GM18519 (cell line): ENCODE measurements around the gene ZNF827.

Source experiments
- ATAC-seq: cut with Tn5 transposase; IDR thresholded peaks from one replicate; pipeline ENCODE4 v1.9.1; 2021; ENCODE audit warnings: mild to moderate bottlenecking, moderate library complexity; ENCODE audit not compliant: unreplicated experiment, low FRiP score

ZNF827 gene

DNA sequence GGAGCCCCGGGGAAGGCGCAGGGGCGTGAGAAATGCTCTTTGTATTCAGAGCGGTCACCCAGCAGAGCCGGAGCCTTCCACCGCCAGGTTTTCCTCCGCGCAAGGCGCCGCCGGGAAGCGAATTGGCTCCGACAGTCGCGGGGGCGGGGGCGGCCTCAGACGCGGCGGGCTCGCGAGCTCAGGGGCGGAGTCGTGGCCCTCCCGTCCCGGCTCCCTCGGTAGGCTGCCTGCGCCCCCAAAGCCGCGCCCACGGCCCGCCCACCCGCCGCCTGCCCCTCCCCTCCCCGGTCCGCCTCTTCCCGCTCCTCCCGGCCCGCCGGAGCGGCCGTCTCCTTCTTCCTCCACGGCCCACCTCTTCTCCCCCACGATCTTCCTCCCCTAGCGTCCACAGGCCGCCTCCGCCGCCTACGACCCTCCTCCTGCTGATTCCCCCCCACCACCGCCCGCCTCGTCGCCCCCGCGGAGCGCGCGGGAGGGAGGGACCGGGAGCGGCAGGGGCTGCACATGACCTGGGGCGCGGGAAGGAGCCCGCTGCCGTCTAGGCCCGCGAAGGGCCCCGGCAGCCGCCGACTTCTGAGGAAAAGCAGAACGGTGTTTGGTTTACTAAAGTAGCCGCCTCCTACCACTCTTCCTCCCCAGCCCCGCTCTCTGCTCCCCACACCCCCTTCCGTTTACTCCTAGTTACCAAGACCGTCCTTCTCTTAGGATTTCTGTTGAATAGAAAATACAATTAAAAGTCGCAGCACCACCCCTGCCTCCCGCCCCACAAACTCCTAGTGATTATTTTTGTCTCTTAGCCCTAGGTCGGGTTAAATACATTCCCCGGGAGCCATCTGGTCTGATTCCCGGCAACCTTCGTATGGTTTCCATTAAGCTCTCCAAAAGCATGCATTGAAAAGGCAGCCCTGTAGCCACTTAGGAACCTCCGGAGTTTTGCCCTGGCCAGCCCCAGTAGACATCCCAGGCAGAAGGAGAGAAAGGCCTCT is 205.4 kb downstream of the ZNF827 start:
- peak; percentile 77 for ATAC-seq

DNA sequence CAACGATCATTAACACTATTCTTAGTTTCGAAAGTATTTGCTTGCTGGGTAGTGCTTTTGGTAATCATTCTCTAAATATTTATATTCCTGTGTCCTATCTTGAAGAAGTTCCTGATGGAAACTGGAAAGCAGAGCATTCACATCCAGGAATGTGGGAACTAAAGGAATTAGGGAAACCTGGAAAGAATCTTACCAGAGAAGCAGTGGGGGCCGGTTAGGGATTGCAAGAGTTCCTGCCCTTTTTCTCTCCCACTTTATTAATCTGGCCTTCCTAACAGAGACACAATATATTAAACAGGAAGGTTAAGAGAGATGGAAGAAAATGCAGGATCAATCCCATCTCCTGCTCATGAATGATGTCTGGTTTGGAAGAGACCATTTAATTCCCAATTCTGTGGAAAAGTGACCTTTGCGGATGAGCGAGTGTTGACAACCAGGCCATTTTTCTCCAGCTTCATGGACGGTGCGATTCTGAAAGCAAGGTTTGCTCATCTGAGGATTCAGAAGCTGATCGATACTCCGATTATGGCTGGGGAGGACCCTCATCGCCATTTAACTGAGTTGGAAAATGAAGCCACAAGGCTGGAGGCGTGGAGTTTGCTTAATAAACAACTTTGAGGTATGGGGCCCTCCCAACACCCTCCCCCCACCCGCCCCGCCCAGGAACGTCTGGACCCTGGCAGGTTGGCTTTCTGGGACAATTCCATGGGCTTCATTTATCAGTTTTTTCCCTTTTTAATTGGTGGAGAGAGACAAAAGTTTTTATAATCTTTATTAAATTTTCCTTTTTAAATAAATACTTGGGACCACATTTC is 206.4 kb downstream of the ZNF827 start:
- ATAC-seq, result no peak

DNA sequence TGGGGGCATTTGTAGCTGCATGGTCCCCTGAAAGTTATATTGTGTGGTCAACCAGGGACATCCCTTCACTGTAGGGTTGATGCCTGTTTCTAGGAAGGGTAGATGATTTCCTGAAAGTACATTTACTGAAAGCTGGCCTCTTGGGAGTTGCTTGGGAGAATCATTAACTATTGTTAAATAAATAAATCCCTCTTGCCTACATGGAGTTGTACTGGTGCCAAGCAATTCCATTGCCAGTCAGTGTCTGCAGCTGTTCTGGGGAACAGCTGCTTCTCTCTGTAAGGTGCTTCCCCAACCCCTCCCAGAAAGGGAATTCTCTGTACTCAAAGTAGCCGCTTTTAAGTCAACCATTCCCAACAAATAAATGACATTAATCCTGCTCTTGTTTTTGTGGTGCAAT is 207.6 kb downstream of the ZNF827 start:
- no peak for ATAC-seq

DNA sequence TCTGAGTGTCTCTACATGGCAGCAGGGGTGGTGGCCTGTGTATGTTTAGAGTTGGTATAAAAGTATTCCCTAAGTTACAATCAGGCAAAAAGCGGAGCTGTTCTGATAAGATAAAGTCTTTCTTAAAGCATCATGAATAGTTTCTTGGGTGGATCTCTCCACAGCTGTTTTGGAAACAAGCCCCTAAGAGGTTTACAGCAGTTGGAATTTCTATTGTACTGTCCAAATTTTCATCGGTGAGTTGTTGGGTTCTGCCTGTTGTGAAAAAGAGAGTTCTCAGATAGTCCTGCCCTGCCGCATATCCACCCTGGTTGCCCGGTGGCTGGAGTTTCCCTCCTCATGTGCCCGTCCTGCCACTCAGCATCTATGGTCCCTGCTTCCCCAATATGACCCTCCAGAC is 208.6 kb downstream of the ZNF827 start:
- ATAC-seq, result no peak

DNA sequence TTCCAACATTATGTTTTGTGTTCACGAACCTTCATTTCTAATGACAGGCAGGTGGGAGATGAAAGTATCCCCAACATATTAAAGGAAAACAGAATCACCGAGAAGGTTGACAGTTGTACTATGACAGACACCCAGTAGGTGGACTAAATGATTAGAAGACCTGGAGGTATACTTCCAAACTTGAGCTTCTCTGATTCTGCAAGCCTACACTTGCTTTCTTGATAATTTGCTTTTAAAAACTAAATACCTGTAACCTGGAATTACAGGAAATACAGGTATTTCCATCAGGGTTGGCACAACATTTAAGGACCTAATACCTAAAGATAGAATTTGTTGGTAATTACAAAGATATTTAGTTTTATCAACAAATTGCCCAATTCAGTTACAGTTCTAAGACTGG is 215.3 kb downstream of the ZNF827 start:
- no peak for ATAC-seq

DNA sequence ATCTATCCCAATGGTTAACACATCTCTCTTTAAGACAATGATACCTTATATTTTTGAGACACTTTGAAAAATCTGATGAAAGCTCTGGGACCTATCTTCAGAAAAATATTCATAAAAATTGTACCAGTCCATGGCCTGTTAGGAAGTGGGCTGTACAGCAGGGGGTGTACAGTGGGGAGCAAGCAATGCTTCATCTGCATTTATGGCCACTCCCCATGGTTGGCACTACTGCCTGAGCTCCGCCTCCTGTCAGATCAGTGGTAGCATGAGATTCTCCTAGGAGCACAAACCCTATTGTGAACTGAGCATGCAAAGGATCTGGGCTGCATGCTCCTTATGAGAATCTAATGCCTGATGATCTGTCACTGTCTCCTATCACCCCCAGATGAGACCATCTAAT is 216.1 kb downstream of the ZNF827 start:
- ATAC-seq, result no peak

DNA sequence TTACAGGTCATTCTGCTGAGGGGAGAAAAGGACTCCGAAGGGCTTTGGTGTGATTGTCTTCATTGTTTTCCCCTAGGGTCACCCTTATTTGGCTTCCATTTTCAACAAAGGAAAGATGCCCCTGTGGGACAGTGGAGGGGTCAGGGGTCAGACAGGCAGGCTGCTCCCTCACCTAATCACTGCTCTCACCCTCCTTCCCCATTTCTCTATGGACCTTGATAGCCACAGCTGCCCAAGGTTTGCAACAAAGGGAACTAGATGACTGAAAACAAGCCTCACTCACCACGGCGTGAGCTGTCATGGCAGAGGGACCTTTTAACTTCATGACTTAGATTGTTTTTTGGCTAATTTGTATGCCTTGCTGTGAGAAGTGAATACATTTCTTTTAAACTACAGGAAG is 218.0 kb downstream of the ZNF827 start:
- ATAC-seq, result no peak

DNA sequence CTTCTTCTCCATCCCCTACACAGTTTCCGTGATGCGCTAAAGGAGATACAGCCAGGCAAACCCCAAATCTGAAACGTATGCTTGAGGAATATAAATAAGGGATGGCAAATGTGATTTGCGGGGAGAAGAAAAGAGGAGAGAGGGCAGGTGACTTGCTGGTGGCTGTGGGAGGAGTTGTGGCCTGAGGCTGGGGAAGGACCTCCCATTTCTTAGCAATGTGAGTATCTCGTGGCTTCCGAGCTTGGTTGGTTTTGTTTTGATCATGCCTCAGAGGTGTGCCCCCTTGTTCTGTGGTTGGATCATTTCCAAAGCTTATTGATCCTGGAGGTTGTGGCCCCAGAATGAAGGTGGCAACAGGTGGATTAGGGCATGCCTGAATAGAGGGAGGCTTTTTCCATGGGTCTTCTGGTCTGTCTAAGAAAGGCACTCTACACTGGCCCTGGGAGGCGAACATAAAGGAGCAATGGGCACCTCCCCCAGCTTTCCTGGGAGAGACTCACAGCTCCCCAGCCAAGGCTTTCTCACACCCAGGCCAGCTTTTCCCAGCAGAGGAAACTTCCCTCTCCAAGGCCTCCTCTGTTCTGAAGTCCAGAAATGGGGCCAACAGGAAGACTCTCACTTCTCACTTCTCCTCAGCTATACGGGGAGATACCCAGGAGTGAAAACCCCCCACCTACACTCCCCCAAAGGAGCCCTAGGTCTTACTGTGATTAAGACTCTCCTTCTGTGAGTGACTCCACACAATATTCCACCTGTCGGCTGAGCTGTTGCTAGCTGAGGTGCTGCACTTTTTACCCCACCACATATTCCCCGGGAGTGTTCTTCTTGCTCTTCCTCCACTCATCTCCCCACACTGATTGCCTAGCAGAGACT is 218.6 kb downstream of the ZNF827 start:
- peak; percentile 74 for ATAC-seq

DNA sequence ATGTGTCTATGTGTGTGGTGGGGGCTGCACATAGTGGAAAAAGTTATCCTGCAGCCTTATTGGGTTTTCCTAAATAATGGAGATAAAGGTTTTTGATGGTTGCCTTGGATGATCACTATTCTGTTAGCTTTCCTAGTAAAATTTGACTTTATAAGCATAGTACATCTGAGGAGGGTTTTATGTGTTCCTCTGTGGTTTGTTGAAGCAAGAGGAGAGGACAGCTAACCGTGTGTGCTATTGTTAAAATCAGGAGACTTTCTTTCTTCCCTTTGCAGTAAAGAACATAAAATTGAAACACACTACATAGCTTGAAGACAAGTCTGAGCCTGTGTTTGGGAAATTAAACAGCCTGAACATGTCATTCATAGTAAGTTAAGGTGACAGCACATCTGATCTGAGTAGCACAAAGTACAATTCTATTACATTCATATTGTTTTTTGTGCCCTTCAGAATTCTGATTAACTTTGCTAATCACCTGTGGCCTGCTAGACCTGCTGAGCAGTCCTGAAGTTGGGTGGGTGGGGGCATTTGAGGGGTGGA is 221.9 kb downstream of the ZNF827 start:
- ATAC-seq, result no peak

DNA sequence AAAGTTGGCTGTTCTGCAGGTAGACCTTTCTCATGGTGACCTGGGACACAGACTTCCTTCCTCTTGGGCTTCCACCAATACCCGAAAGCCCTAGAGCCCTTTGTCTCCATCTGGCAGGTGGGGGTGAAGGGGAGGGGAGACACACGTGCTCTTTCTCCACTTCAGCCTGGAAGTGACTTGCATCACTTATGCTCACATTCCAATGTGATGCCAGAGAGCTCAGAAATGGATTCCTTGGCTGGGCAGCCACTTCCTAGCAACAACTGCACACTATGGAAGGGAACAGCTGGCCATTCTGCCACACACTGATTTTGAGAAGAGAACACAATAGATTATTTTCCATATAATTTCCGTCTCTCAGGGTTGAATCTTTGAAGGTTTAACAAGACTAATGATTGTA is 222.4 kb downstream of the ZNF827 start:
- ATAC-seq, result no peak

DNA sequence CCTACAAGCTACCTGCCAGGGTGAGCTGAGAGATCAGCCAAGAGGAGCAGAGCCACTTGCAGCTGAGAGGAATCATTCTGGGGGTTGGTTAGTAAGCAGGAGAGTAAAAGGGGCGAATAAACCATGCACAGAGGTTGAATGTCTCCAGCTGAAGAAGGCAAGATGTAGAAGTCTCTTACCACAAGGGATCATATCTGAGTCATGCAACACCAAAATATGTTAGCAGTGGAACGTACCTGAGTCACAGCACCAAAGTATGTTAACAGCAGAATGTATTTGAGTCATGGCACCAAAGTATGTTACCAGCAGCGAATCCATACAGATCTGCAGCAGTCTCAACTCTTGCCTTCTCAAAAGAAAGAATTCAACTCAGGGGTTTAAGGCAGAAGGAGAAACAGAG is 228.8 kb downstream of the ZNF827 start:
- peak; percentile 91 for ATAC-seq

DNA sequence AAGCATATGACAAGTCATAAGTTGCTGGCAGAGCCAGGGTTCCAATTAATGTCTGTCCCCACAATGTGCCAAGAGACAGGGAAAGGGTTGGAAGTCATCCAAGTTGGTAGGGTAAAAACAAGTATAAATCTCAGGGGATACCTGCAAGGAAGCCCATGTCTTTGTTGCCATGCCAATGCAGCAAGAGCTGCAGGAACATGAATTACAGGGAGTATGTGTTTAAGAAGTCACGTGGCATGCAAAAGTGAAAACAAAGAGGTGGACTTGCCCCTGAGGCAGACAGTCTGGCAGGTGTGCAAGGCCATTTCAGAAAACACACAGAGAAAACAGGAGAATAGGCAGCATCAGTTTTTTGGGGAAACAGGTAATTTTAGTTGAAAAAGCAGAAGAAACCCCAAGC is 229.3 kb downstream of the ZNF827 start:
- ATAC-seq, result no peak
